Mammary epithelial cell (primary cell): ENCODE data around the gene ADAMTS18.

ENCODE experiments used
- CTCF ChIP-seq, 2 donors: IDR thresholded peaks in 1 of 2; conservative IDR thresholded peaks in 1 of 2; 2 replicates each; pipeline ENCODE4 v1.5.1; 2011 to 2012; ENCODE audit warnings: inconsistent platforms in 2 of 2, low read length in 2 of 2, mild to moderate bottlenecking in 2 of 2, control low read depth in 1 of 2, low read depth in 1 of 2; ENCODE audit not compliant: insufficient read depth in 1 of 2; ENCODE audit errors: extremely low read depth in 1 of 2
- EZH2 ChIP-seq: IDR thresholded peaks from 2 replicates; pipeline ENCODE4 v1.6.1; 2012; ENCODE audit warnings: low read length, inconsistent platforms, borderline replicate concordance

GRCh38 chr16:77459534-77460254, 24.9 kb upstream of the ADAMTS18 start:
- TF ChIP-seq CTCF (conservative IDR thresholded peaks at IDR 0.05 in 1 of 2, IDR thresholded peaks at IDR 0.05 in 1 of 2; ENCODE audit: extremely low read depth in 1 of 2, insufficient read depth in 1 of 2, low read depth in 1 of 2, low read length in 2 of 2) (no peak), EZH2 (no peak)
